Measurements from ENCODE around the gene ABCC11. TPM values are rescaled to one million over a fixed set of nuclear protein-coding genes. Genes with fewer than 3 reads are reported as not detected.

Gene ABCC11
- total and polyA plus RNA-seq, 2 of the 13 experiments (the other 11 are each of a cell fraction or from before 2014, with no cell fraction given), result 1.0 to 1.4 TPM

- TF ChIP-seq THYN1 (CRISPR knock-in tag; IDR thresholded peaks at IDR 0.05; ENCODE audit: borderline replicate concordance, low read depth), result 0 out of 2 replicates have a peak, but pooled peaks have one; percentile 37
- TF ChIP-seq SIX4 (CRISPR knock-in tag; IDR thresholded peaks at IDR 0.05), result peak; percentile 77
- no peak for TF ChIP-seq ZNF496 (CRISPR knock-in tag; IDR thresholded peaks at IDR 0.05; ENCODE audit: insufficient replicate concordance)
- TF ChIP-seq SOX13 (IDR thresholded peaks at IDR 0.05), result no peak
- peak in 1 of 2 experiments; percentile 40; a peak in 1 of 4 replicates for TF ChIP-seq SOX13 (CRISPR knock-in tag; conservative IDR thresholded peaks at IDR 0.05 in 1 of 2, IDR thresholded peaks at IDR 0.05 in 1 of 2)
- no peak for TF ChIP-seq ZNF275 (CRISPR knock-in tag; IDR thresholded peaks at IDR 0.05; ENCODE audit: borderline replicate concordance)
- peak; percentile 97 for TF ChIP-seq SIX1 (CRISPR knock-in tag; IDR thresholded peaks at IDR 0.05; ENCODE audit: borderline replicate concordance)
- TF ChIP-seq ARID5B (CRISPR knock-in tag; IDR thresholded peaks at IDR 0.05), result peak; percentile 28
- TF ChIP-seq ETV5 (CRISPR knock-in tag; IDR thresholded peaks at IDR 0.05; ENCODE audit: borderline replicate concordance), result peak; percentile 29; the same call in 1 of the 2 replicates
- TF ChIP-seq TFAP4 (IDR thresholded peaks at IDR 0.05; ENCODE audit: borderline replicate concordance, low read depth), result peak; percentile 76
- TF ChIP-seq DRAP1 (CRISPR knock-in tag; IDR thresholded peaks at IDR 0.05), result no peak
- TF ChIP-seq ZNF598 (CRISPR knock-in tag; IDR thresholded peaks at IDR 0.05; ENCODE audit: borderline replicate concordance), result no peak
- no peak for TF ChIP-seq KDM5A (IDR thresholded peaks at IDR 0.05; ENCODE audit: borderline replicate concordance, low read length)
- peak; percentile 55; the same call in 1 of the 2 replicates for TF ChIP-seq SOX5 (CRISPR knock-in tag; IDR thresholded peaks at IDR 0.05; ENCODE audit: borderline replicate concordance)
- TF ChIP-seq TBX2 (CRISPR knock-in tag; IDR thresholded peaks at IDR 0.05; ENCODE audit: borderline replicate concordance), result peak; percentile 22; the same call in 1 of the 2 replicates
- TF ChIP-seq NBN (conservative IDR thresholded peaks at IDR 0.05), result no peak
- no peak for TF ChIP-seq TCF7L2 (IDR thresholded peaks at IDR 0.05; ENCODE audit: low read depth, low read length)
- TF ChIP-seq NCOA2 (CRISPR knock-in tag; IDR thresholded peaks at IDR 0.05), result 0 out of 2 replicates have a peak, but pooled peaks have one; percentile 25
- TF ChIP-seq RNF219 (CRISPR knock-in tag; IDR thresholded peaks at IDR 0.05), result no peak
Observed at GRCh38 chr16:48292452-48292851, 45.1 kb upstream of the ABCC11 start (continued).

Data from HepG2 (cell line).